HepG2 (cell line): ENCODE measurements around the gene KCNAB3. TPM values are rescaled to one million over a fixed set of nuclear protein-coding genes. Genes with fewer than 3 reads are reported as not detected.
A peak's percentile ranks its signal among the peaks of the same experiment; 100 is the strongest.

ENCODE experiments used
- ATAC-seq: fragments of 200-7000 bp; cut with Tn5 transposase; 3 replicates; pipeline ENCODE4 v1.9.1; 2020; ENCODE audit warnings: mild to moderate bottlenecking, moderate library complexity
- BruUV-seq: library from RNA; stranded (reverse); fragments of 400-500 nt; replicated peaks from 2 replicates; lab custom pipeline; 2021; lab: Mats Ljungman, UMichigan
- CTCF ChIA-PET: fragments of 300-600 bp; formaldehyde crosslinking; extraction: SDS; loops from one replicate; lab custom pipeline; 2021; ENCODE audit warnings: low total read pairs, inconsistent platforms, low intra/inter-chr PET ratio; lab: Yijun Ruan, JAX
- POLR2A ChIA-PET: fragments of 350-600 bp; sonication (Branson Sonifier 250); formaldehyde crosslinking; loops from one replicate; lab custom pipeline; 2020; ENCODE audit warnings: antibody characterized with exemption, inconsistent platforms; lab: Yijun Ruan, JAX
- DNase-seq: peaks from one replicate; pipeline ENCODE4 v3.0.0-alpha.2; 2015; ENCODE audit warnings: low spot score
- FAIRE-seq: peaks from 3 replicates; lab custom pipeline; 2011; peaks lifted over from hg19 to GRCh38; lab: Jason Lieb, UNC
- H2AFZ ChIP-seq: one replicate; pipeline ENCODE4 v1.6.1; 2011; ENCODE audit warnings: low read length, inconsistent platforms
- H3K27ac ChIP-seq: fragments of 300-600 bp; 3 replicates; pipeline ENCODE4 v1.8.0; 2011; ENCODE audit warnings: mixed run types, mild to moderate bottlenecking, mixed read lengths, low read length, inconsistent platforms; ENCODE audit not compliant: insufficient read depth; ENCODE audit errors: extremely low read length
- H3K27me3 ChIP-seq, 2 experiments: fragments of 200-600 bp in 1 of 2; 2 replicates in 1 of 2; 3 replicates in 1 of 2; pipeline versions ENCODE4 v1.6.0 to v1.8.0; 2011; ENCODE audit warnings: low read length in 2 of 2, mild to moderate bottlenecking in 2 of 2, moderate library complexity in 2 of 2, inconsistent platforms in 1 of 2; ENCODE audit not compliant: insufficient read depth in 2 of 2, control insufficient read depth in 1 of 2
- H3K36me3 ChIP-seq, 2 experiments: fragments of 200-600 bp in 1 of 2; replicated peaks in 1 of 2; 2 replicates in 1 of 2; 3 replicates in 1 of 2; pipeline versions ENCODE4 v1.5.1 to v1.8.0; 2011; ENCODE audit warnings: low read length in 2 of 2, inconsistent platforms in 1 of 2; ENCODE audit not compliant: insufficient read depth in 2 of 2, control insufficient read depth in 1 of 2
- H3K4me1 ChIP-seq: 2 replicates; pipeline ENCODE4 v1.5.1; 2012; ENCODE audit warnings: low read length, inconsistent platforms; ENCODE audit not compliant: insufficient read depth
- H3K4me2 ChIP-seq: 2 replicates; pipeline ENCODE4 v1.6.0; 2011; ENCODE audit warnings: low read depth, low read length, inconsistent platforms
- H3K4me3 ChIP-seq, 3 experiments: fragments of 200-600 bp in 1 of 3; sonication (generic), shearing (Covaris generic) in 1 of 3; replicated peaks in 1 of 3; 2 replicates each; pipeline ENCODE4 v1.5.1; 2011 to 2016; ENCODE audit warnings: low read length in 3 of 3, inconsistent platforms in 2 of 3, low read depth in 2 of 3, mild to moderate bottlenecking in 2 of 3, control low read depth in 1 of 3, mixed read lengths in 1 of 3; ENCODE audit not compliant: insufficient read depth in 1 of 3
- H3K79me2 ChIP-seq: one replicate; pipeline ENCODE4 v1.6.1; 2011; ENCODE audit warnings: low read length, inconsistent platforms; ENCODE audit not compliant: insufficient read depth
- H3K9ac ChIP-seq: 2 replicates; pipeline ENCODE4 v1.6.0; 2011; ENCODE audit warnings: mild to moderate bottlenecking, low read depth, low read length, inconsistent platforms; ENCODE audit not compliant: insufficient read depth
- H3K9me3 ChIP-seq: 2 replicates; pipeline ENCODE4 v1.5.1; 2012; ENCODE audit warnings: mild to moderate bottlenecking, low read length
- H4K20me1 ChIP-seq: 2 replicates; pipeline ENCODE4 v1.6.0; 2011; ENCODE audit warnings: inconsistent platforms, mild to moderate bottlenecking, low read length, moderate library complexity; ENCODE audit not compliant: insufficient read depth
- AKAP8 ChIP-seq: sonication (generic); formaldehyde crosslinking; IDR thresholded peaks from 2 replicates; pipeline ENCODE4 v1.5.1; 2020; ENCODE audit warnings: mild to moderate bottlenecking, missing genetic modification reagents
- ATF7-NPFF ChIP-seq: sonication (generic); formaldehyde crosslinking; IDR thresholded peaks from 2 replicates; pipeline ENCODE4 v1.8.1; 2023; ENCODE audit warnings: mild to moderate bottlenecking, low read depth, missing genetic modification reagents, moderate library complexity
- KLF13 ChIP-seq: sonication (generic); formaldehyde crosslinking; IDR thresholded peaks from 2 replicates; pipeline ENCODE4 v1.4.0; 2020; ENCODE audit warnings: mild to moderate bottlenecking, missing genetic modification reagents
- MIER3 ChIP-seq: IDR thresholded peaks from 2 replicates; pipeline ENCODE4 v1.6.1; 2016; ENCODE audit warnings: missing compliant biosample characterization, borderline replicate concordance
- SMYD3 ChIP-seq: sonication (generic); formaldehyde crosslinking; IDR thresholded peaks from 2 replicates; pipeline ENCODE4 v1.8.1; 2023; ENCODE audit warnings: mild to moderate bottlenecking, missing genetic modification reagents
- ZBTB7B ChIP-seq: sonication (generic); formaldehyde crosslinking; IDR thresholded peaks from 2 replicates; pipeline ENCODE4 v1.4.0; 2020; ENCODE audit warnings: missing genetic modification reagents
- ZNF3 ChIP-seq: IDR thresholded peaks from 2 replicates; pipeline ENCODE4 v1.7.0; 2017; ENCODE audit warnings: inconsistent platforms
- ZNF383 ChIP-seq: sonication (generic); formaldehyde crosslinking; IDR thresholded peaks from 2 replicates; pipeline ENCODE4 v1.4.0; 2020; ENCODE audit warnings: missing genetic modification reagents, mild to moderate bottlenecking, borderline replicate concordance
- ZNF556 ChIP-seq: sonication (generic); formaldehyde crosslinking; IDR thresholded peaks from 2 replicates; pipeline ENCODE4 v1.4.0; 2020; ENCODE audit warnings: mild to moderate bottlenecking, missing genetic modification reagents, borderline replicate concordance
- ZSCAN29 ChIP-seq: sonication (generic); formaldehyde crosslinking; conservative IDR thresholded peaks from 2 replicates; pipeline ENCODE4 v1.4.0; 2020; ENCODE audit warnings: mild to moderate bottlenecking, missing genetic modification reagents
- WGBS: methylation state at CpG from one replicate; pipeline ENCODE4 v1.1.6; 2017; ENCODE audit warnings: low lambda C conversion rate; 5-methylcytosine and 5-hydroxymethylcytosine counted together
- in situ Hi-C: cut with HindIII; loops from 2 replicates; pipeline ENCODE4 v1.10.0; 2017; ENCODE audit warnings: low pct_unique_long_range_greater_than_20kb; ENCODE audit not compliant: extremely low pct_ligation_motif_present
- intact Hi-C: fragments of 100-400 bp; cut with micrococcal nuclease; formaldehyde crosslinking; loops from one replicate; pipeline ENCODE4 v1.10.0; 2022; ENCODE audit not compliant: unreplicated experiment
- polyA plus RNA-seq, 8 experiments: library from polyadenylated mRNA; depleted of rRNA in 3 of 8; stranded (reverse) in 7 of 8; unstranded in 1 of 8; fragments of >200 nt; fragmentation: Illumina TruSeq in 4 of 8; extraction: Trizol in 4 of 8; gene quantifications; 2 replicates each; pipeline versions ENCODE4 v1.2.1 to v1.2.3, GENCODE V29; 2011 to 2016; ENCODE audit warnings: low read depth in 4 of 8, missing spikeins in 1 of 8, mixed read lengths in 1 of 8; ENCODE audit not compliant: insufficient read depth in 1 of 8
- total RNA-seq, 5 experiments: library from RNA; depleted of rRNA; stranded (reverse); fragments of >200 nt; fragmentation: Illumina TruSeq; extraction: Trizol; gene quantifications; 2 replicates each; pipeline ENCODE4 v1.2.3, GENCODE V29; 2016; ENCODE audit warnings: low read depth in 1 of 5
- TF ChIP-seq, protein P1 (sequence below): sonication (generic); formaldehyde crosslinking; IDR thresholded peaks from 2 replicates; pipeline ENCODE4 v1.4.0; 2020; ENCODE audit warnings: missing genetic modification reagents
- TF ChIP-seq, protein P2 (sequence below): sonication (generic); formaldehyde crosslinking; IDR thresholded peaks from 2 replicates; pipeline ENCODE4 v1.5.1; 2020; ENCODE audit warnings: missing genetic modification reagents, mild to moderate bottlenecking, borderline replicate concordance
- TF ChIP-seq, protein P3 (sequence below): sonication (generic); formaldehyde crosslinking; IDR thresholded peaks from 2 replicates; pipeline ENCODE4 v1.5.1; 2020; ENCODE audit warnings: missing genetic modification reagents, mild to moderate bottlenecking, borderline replicate concordance
- TF ChIP-seq, protein P4 (sequence below): sonication (generic); formaldehyde crosslinking; IDR thresholded peaks from 2 replicates; pipeline ENCODE4 v1.4.0; 2020; ENCODE audit warnings: missing genetic modification reagents
- TF ChIP-seq, protein P5 (sequence below): sonication (generic); formaldehyde crosslinking; IDR thresholded peaks from 2 replicates; pipeline ENCODE4 v1.4.0; 2020; ENCODE audit warnings: missing genetic modification reagents

KCNAB3 gene
- total and polyA plus RNA-seq, 2 of the 13 experiments (the other 11 are each of a cell fraction or from before 2014, with no cell fraction given) = 0.29 to 0.88 TPM

DNA sequence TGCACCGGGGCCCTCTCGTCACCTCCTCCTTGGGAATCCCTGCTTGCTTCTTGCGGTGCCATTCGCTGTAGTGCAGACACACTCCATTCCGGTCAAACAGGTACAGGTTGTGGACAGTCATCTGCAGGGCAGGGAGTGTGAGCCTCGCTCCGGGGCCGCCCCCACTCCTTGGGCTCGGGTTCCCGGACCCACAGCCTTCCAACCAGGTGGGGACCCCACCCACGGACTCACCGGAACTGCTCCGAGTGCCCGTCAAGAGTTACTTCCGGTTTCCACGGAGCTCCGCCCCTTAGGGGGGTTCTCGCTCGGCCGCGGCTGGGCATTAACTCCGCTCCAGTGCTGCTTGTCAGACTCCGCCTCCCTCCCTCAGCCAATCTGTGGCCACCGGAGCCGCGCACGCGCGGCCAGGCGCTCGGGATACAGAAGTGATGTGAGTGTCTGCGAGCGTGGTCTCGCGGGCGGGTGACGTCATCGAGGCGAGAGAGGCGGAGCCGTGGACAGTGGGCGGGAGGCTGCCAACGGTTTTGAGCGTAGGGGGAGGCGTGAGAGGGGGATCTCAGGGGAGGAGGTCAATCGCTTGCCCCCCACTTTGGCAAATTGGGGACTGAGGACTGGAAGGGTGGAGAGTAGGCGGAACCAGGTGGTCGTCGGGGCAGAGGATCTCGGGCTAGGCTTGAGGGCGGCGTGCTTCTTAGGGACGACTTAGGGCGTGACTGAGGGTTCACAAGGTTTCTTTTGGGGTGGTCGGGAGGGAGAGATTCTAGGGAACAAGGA lies 2.2 kb upstream of the KCNAB3 start, which contains the start of the genes CNTROB and TRAPPC1:
Gene CNTROB, plus strand, starts transcription at position 498 of the 774 bp plus-strand sequence. CDS start 874 bp downstream, outside the sequence.
Gene TRAPPC1, minus strand, starts transcription at position 238 of the 774 bp plus-strand sequence. Its CDS starts 117 bp downstream, at position 121.
- H3K36me3 ChIP-seq = peaks cover 4 to 15% of the 10 kb centered on the region in 2 experiments; a peak in 4 of 5 replicates
- peak within 1 kb of the TSS; percentile 97 for H3K4me2 ChIP-seq
- peak; percentile 94 for ATAC-seq
- no peaks in the 10 kb centered on the region for H4K20me1 ChIP-seq
- peaks cover 14% of the 10 kb centered on the region for H3K79me2 ChIP-seq
- peak within 1 kb of the TSS; percentile 45 for H2AFZ ChIP-seq
- WGBS = 2% methylated on average over 11 of the region's 55 CpGs
- H3K9ac ChIP-seq = peak within 1 kb of the TSS; percentile 93
- FAIRE-seq = peak; percentile 92
- peaks cover 26% of the 10 kb centered on the region for H3K4me1 ChIP-seq
- DNase-seq = peak; percentile 97
- H3K4me3 ChIP-seq = peak within 1 kb of the TSS; percentile 80 to 93 (median 85)
- in situ Hi-C loops = no loop called here
- intact Hi-C loops = loop anchor here (5.0 kb wide), 1 partner anchor 55 kb away; no protein-coding TSS in a partner anchor
- ChIA-PET POLR2A (interaction anchor here (0.6 to 3.6 kb wide), 12 partner anchors 8 to 125 kb away, joined by 3 to 27 read pairs (median 4); partner anchors contain the start of genes KDM6B, NAA38 and RNF227), CTCF (no interaction called here)
- H3K27ac ChIP-seq = peak within 1 kb of the TSS; percentile 67
- no TSS peak for BruUV-seq
- H3K27me3 ChIP-seq = no peaks in the 10 kb centered on the region; a peak in 1 of 5 replicates
- no peaks in the 10 kb centered on the region for H3K9me3 ChIP-seq
- TF ChIP-seq, protein P1, sequence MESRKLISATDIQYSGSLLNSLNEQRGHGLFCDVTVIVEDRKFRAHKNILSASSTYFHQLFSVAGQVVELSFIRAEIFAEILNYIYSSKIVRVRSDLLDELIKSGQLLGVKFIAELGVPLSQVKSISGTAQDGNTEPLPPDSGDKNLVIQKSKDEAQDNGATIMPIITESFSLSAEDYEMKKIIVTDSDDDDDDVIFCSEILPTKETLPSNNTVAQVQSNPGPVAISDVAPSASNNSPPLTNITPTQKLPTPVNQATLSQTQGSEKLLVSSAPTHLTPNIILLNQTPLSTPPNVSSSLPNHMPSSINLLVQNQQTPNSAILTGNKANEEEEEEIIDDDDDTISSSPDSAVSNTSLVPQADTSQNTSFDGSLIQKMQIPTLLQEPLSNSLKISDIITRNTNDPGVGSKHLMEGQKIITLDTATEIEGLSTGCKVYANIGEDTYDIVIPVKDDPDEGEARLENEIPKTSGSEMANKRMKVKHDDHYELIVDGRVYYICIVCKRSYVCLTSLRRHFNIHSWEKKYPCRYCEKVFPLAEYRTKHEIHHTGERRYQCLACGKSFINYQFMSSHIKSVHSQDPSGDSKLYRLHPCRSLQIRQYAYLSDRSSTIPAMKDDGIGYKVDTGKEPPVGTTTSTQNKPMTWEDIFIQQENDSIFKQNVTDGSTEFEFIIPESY (CRISPR knock-in tag) = no peak
- TF ChIP-seq KLF13 (CRISPR knock-in tag) = no peak
- 0 out of 2 replicates have a peak, but pooled peaks have one; percentile 52 for TF ChIP-seq MIER3 (CRISPR knock-in tag)
- TF ChIP-seq ZBTB7B (CRISPR knock-in tag) = peak; percentile 86
- 0 out of 2 replicates have a peak, but pooled peaks have one; percentile 21 for TF ChIP-seq ZSCAN29 (CRISPR knock-in tag)
- TF ChIP-seq ZNF383 = 0 out of 2 replicates have a peak, but pooled peaks have one; percentile 28
- no peak for TF ChIP-seq ATF7-NPFF
- TF ChIP-seq ZNF3 = no peak
- TF ChIP-seq, protein P2, sequence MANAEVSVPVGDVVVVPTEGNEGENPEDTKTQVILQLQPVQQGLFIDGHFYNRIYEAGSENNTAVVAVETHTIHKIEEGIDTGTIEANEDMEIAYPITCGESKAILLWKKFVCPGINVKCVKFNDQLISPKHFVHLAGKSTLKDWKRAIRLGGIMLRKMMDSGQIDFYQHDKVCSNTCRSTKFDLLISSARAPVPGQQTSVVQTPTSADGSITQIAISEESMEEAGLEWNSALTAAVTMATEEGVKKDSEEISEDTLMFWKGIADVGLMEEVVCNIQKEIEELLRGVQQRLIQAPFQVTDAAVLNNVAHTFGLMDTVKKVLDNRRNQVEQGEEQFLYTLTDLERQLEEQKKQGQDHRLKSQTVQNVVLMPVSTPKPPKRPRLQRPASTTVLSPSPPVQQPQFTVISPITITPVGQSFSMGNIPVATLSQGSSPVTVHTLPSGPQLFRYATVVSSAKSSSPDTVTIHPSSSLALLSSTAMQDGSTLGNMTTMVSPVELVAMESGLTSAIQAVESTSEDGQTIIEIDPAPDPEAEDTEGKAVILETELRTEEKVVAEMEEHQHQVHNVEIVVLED (CRISPR knock-in tag) = peak; percentile 68; the same call in 1 of the 2 replicates
- no peak for TF ChIP-seq ZNF556 (CRISPR knock-in tag)
- TF ChIP-seq AKAP8 (CRISPR knock-in tag) = no peak
- TF ChIP-seq, protein P3, sequence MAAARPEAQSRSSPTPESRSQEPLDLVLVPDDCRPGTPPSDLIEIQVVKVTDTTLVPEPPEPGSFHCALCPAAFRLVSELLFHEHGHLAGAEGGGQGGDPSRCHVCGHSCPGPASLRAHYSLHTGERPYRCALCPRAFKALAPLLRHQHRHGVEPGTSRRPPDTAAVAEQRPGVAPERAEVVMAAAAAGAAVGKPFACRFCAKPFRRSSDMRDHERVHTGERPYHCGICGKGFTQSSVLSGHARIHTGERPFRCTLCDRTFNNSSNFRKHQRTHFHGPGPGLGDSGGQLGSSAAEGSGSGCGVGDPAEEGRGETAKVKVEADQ = no peak
- TF ChIP-seq SMYD3 (CRISPR knock-in tag) = 0 out of 2 replicates have a peak, but pooled peaks have one; percentile 43
- TF ChIP-seq, protein P4, sequence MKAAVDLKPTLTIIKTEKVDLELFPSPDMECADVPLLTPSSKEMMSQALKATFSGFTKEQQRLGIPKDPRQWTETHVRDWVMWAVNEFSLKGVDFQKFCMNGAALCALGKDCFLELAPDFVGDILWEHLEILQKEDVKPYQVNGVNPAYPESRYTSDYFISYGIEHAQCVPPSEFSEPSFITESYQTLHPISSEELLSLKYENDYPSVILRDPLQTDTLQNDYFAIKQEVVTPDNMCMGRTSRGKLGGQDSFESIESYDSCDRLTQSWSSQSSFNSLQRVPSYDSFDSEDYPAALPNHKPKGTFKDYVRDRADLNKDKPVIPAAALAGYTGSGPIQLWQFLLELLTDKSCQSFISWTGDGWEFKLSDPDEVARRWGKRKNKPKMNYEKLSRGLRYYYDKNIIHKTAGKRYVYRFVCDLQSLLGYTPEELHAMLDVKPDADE = no peak
- TF ChIP-seq, protein P5, sequence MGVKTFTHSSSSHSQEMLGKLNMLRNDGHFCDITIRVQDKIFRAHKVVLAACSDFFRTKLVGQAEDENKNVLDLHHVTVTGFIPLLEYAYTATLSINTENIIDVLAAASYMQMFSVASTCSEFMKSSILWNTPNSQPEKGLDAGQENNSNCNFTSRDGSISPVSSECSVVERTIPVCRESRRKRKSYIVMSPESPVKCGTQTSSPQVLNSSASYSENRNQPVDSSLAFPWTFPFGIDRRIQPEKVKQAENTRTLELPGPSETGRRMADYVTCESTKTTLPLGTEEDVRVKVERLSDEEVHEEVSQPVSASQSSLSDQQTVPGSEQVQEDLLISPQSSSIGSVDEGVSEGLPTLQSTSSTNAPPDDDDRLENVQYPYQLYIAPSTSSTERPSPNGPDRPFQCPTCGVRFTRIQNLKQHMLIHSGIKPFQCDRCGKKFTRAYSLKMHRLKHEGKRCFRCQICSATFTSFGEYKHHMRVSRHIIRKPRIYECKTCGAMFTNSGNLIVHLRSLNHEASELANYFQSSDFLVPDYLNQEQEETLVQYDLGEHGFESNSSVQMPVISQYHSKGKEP = no peak
